Medulla oblongata (tissue), 1 donor: ENCODE data around the gene KCNJ8.
A peak's percentile ranks its signal among the peaks of the same experiment; 100 is the strongest.
"Not testable (repeated sequence)": the region's sequence is repeated elsewhere in the genome, so short reads cannot be mapped to it uniquely, and the experiment has no call there.

Experiments
- DNase-seq: peaks from one replicate; pipeline ENCODE4 v3.0.0-alpha.2; 2015; ENCODE audit errors: extremely low spot score

Gene KCNJ8

DNA sequence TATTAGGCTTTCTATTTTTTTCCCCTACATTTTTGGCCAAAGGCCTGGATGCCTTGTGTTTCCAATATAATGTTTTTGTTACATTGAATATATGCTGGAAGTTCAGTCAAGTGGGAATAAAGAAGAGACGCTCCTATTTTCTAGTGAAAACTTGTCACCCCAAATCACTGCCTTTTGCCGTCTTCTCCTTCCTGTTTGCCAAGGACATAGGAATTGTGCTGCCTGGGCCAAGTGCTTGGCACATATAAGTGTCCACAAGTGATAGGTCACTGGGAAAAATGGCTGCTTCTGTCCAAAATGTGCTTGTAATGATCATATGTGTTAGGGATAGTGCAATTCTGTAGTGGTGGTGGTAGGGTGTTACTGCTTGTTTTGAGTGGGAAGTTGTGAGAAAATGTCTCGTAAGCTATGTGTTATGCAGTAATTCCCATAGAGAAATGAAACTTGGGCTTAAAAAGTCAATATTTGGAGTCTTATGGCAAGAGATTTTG lies 11.6 kb upstream of the KCNJ8 start:
- DNase-seq = no peak

DNA sequence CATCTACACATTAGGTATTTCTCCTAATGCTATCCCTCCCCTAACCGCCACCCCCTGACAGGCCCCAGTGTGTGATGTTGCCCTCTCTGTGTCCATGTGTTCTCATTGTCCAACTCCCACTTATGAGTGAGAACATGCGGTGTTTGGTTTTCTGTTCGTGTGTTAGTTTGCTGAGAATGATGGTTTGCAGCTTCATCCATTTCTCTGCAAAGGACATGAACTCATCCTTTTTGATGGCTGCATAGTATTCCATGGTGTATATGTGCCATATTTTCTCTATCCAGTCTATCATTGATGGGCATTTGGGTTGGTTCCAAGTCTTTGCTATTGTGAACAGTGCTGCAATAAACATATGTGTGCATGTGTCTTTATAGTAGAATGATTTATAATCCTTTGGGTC lies 8.2 kb upstream of the KCNJ8 start:
- not testable (repeated sequence) for DNase-seq

DNA sequence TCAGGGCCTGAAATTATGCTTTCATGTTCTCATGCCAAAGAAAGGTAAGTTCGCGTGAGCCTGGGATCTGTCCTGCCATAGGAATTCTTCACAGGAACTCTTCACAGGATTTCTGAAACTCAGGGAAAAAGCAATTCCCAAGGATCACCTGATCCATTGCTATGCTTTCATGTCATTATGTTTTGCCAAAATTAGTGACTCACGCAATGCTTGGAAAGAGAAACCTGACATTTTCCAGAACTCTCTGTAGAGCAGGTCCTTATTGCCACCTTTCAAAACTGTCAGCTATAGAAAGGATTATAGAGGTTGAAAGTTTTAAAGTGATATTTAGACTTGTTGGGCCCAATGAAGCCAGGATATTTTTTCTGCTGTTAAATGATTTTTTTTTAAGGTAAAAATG lies 6.3 kb upstream of the KCNJ8 start:
- DNase-seq = no peak

GRCh38 chr12:21776175-21776574 lies 1.7 kb upstream of the KCNJ8 start:
- no peak for DNase-seq

GRCh38 chr12:21775133-21775820 lies 771 bp upstream of the KCNJ8 start:
- no peak for DNase-seq

DNA sequence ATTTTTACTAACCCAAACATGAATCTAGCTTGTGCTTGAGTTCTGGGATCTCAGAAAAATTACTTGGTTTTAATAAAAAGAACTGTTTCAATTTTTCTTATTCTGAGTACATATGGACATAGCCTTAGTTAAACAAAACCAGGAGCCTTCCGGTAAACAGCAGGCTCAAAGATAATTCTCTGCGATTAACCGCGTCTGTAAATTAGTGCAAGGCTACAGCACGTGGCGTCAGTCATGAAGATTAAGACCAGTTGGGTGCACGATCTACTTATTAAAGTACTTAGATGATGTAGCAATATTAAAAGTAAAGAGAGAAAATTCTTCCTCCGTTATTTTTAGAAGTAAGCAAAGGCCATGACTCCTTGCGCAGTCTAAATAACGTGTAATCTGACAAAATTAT lies 700 bp downstream of the KCNJ8 start:
- DNase-seq = no peak

DNA sequence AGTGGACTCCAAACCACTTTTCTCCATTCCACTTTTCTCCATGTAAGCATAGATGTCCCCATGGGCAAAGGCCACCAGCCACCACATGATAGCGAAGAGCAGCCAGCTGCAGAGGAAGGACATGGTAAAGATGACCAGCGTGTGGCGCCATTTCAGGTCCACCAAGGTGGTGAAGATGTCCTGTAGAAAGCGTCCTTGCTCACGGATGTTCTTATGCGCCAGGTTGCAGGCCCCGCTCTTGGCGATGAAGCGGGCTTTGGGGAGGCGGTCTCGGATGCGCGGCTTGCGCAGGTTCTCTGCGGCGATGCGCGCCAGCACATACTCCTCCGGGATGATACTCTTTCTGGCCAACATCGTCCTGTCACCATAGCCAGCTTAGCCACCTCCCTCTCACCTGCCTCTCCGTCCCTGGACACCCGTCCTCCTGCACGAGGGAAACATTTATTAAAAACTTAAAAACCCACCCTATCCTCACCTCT lies 1.2 kb downstream of the KCNJ8 start:
- peak; percentile 37 for DNase-seq

DNA sequence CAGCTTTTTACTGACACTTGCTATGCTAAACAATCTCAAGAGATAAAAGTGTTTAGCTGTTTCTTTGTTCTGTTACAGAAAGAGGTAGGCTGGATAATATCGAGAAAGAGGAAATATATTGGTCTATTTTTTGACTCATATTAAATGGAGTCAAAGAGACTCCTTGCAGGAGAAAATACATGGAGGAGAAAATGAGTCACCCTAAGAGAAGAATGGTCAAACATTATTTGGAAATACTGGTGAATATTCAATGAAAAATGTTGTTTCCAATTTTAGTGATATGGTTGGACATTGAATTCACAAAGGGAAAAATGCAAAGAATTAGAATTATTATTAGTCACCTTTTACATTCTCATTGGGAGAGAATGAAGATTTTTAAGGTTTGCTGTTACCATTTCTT lies 3.2 kb downstream of the KCNJ8 start:
- DNase-seq = no peak

DNA sequence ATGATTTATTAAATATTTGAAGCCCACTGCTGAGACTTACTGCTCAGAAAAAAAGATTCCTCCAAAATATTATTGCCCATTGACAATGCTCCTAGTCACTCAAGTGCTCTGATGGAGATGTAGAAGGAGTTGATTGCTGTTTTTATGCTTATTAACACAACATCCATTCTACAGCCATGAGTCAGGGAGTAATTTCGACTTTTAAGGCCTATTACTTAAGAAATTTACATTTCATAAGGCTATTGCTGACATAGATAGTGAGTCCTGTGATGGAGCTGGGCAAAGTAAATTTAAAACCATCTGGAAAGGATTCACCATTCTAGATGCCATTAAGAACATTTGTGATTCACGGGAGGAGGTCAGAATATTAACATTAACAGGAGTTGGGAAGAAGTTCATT lies 5.2 kb downstream of the KCNJ8 start:
- DNase-seq = no peak

DNA sequence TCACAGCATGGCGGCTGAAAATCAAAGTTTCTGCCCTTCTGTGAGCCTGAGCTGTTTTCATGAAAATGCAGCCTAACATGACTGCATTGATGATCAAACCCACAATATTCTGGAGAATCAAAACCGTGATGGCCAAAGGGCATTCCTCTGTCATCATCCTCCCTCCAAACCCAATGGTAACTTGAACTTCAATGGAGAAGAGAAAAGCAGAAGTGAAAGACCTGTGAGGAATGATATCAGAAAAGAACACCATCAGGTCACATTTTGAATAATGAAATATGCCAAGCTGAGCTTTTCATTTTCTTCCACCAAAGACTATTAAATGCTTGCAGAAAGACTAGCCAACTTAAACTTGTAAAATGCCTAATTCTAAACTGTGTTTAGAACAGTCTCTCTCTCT lies 8.1 kb downstream of the KCNJ8 start:
- no peak for DNase-seq

- DNase-seq = no peak
These were observed 9.6 kb downstream of the KCNJ8 start for GRCh38 chr12:21764950-21765349.

GRCh38 chr12:21764065-21764464 lies 10.4 kb downstream of the KCNJ8 start:
- DNase-seq = no peak

- no peak for DNase-seq
These were observed 11.0 kb downstream of the KCNJ8 start for GRCh38 chr12:21763531-21763930.

DNA sequence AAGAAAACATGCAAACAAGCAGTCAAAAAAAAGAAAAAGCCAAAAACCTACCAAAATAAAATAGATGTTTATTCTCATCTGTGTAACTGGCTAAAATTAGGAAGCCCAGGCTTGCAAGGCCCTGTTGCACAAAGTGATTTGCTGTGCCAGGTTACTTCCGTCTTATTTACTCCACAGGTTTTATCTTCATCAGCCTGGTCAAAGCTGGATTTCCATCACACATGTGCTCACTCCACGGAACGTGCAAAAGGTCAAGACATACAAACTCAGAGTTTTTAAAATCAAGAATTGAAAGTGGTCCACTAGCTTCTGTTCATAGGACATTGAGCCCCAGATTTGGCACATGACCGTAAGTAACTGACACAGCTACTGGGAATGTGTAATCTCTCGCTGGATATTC lies 14.8 kb downstream of the KCNJ8 start:
- no peak for DNase-seq

- DNase-seq = no peak
These were observed 16.8 kb downstream of the KCNJ8 start for GRCh38 chr12:21757735-21758134.

- no peak for DNase-seq
These were observed 17.8 kb downstream of the KCNJ8 start for GRCh38 chr12:21756699-21757098.

DNA sequence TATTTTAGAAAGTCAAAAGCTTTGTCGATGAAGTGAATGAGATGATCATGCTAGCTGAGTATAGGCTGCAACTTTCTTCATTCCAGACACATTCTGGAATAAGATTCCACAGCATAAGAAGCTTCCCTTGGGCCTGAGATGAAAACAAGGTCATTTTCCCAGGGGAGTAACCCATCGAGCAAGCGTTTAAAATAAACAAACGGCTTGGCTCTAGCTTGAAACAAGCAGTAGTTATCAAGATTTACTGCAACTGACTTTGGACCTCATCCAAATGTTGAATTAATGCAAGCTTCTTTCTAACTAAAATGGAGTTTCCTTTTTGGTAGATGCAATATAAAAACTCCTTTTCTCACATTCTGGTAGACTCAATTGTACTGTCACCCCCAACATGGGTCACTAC lies 23.0 kb downstream of the KCNJ8 start:
- DNase-seq = no peak

- DNase-seq = no peak
These were observed 29.2 kb downstream of the KCNJ8 start for GRCh38 chr12:21745258-21745657.

GRCh38 chr12:21731144-21731543 lies 43.4 kb downstream of the KCNJ8 start:
- DNase-seq = no peak

GRCh38 chr12:21725731-21726130 lies 48.8 kb downstream of the KCNJ8 start:
- DNase-seq = no peak

- no peak for DNase-seq
These were observed 55.4 kb downstream of the KCNJ8 start for GRCh38 chr12:21718944-21719650.

DNA sequence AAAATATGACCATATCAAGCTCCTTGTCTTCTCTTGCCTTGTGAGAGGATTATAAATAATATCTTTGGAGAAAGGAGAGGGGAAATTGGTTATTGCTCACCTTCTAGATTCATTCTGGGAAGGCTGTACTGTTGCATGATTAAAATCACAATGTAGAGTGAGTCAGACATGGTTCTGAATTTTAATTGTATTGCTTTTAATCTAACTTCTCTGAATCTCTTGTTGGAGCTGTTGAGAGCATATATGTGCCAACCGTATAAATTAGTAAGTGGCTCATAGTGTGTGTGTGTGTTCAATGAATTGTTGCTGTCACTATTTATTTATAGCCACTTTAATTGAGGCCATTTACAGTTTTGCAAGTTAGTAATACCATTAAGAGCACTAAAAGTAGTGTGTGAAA lies 56.1 kb downstream of the KCNJ8 start:
- DNase-seq = no peak

- no peak for DNase-seq
These were observed 56.7 kb downstream of the KCNJ8 start for GRCh38 chr12:21717767-21718166.
